HG03354 (cell line): ENCODE results near the gene DPP10.
"Not testable (repeated sequence)": the region's sequence is repeated elsewhere in the genome, so short reads cannot be mapped to it uniquely, and the experiment has no call there.

Source experiments
- ATAC-seq: cut with Tn5 transposase; IDR thresholded peaks from one replicate; pipeline ENCODE4 v1.9.1; 2021; ENCODE audit warnings: mild to moderate bottlenecking; ENCODE audit not compliant: unreplicated experiment, poor library complexity, severe bottlenecking

The DPP10 gene

GRCh38 chr2:114496959-114497358 lies 54.5 kb downstream of the DPP10 start:
- no peak for ATAC-seq

GRCh38 chr2:114499101-114499500 lies 56.7 kb downstream of the DPP10 start:
- no peak for ATAC-seq

GRCh38 chr2:114507744-114508143 lies 65.3 kb downstream of the DPP10 start:
- no peak for ATAC-seq

GRCh38 chr2:114515882-114516281 lies 73.4 kb downstream of the DPP10 start:
- ATAC-seq: no peak

- ATAC-seq: no peak
Measured at GRCh38 chr2:114517580-114517979, 75.1 kb downstream of the DPP10 start.

- no peak for ATAC-seq
Measured at GRCh38 chr2:114518738-114519137, 76.3 kb downstream of the DPP10 start.

- not testable (repeated sequence) for ATAC-seq
Measured at GRCh38 chr2:114522612-114523011, 80.2 kb downstream of the DPP10 start.

- no peak for ATAC-seq
Measured at GRCh38 chr2:114525955-114526354, 83.5 kb downstream of the DPP10 start.

GRCh38 chr2:114526841-114527240 lies 84.4 kb downstream of the DPP10 start:
- no peak for ATAC-seq

GRCh38 chr2:114527330-114527983 lies 85.0 kb downstream of the DPP10 start:
- ATAC-seq: no peak

GRCh38 chr2:114534116-114535084 lies 92.0 kb downstream of the DPP10 start:
- ATAC-seq: no peak

- no peak for ATAC-seq
Measured at GRCh38 chr2:114537777-114538176, 95.3 kb downstream of the DPP10 start.

- no peak for ATAC-seq
Measured at GRCh38 chr2:114542695-114543094, 100.3 kb downstream of the DPP10 start.

GRCh38 chr2:114543236-114543766 lies 100.9 kb downstream of the DPP10 start:
- ATAC-seq: no peak

GRCh38 chr2:114545052-114545451 lies 102.6 kb downstream of the DPP10 start:
- ATAC-seq: no peak

- ATAC-seq: no peak
Measured at GRCh38 chr2:114546531-114546930, 104.1 kb downstream of the DPP10 start.

- no peak for ATAC-seq
Measured at GRCh38 chr2:114548151-114548550, 105.7 kb downstream of the DPP10 start.

- ATAC-seq: no peak
Measured at GRCh38 chr2:114550364-114550763, 107.9 kb downstream of the DPP10 start.

- ATAC-seq: no peak
Measured at GRCh38 chr2:114550895-114551793, 108.7 kb downstream of the DPP10 start.

- no peak for ATAC-seq
Measured at GRCh38 chr2:114553027-114553426, 110.6 kb downstream of the DPP10 start.
